ENCODE data around the gene RTN4R. TPM values are rescaled to one million over a fixed set of nuclear protein-coding genes. Genes with fewer than 3 reads are reported as not detected.

Gene RTN4R
- total and polyA plus RNA-seq, 2 of the 8 experiments (the other 6 are each of a cell fraction or from before 2014, with no cell fraction given), result 21.8 to 41.3 TPM

- TF ChIP-seq TAF7 (optimal IDR thresholded peaks at IDR 0.05; ENCODE audit: borderline replicate concordance, low read depth, low read length), result no peak
- TF ChIP-seq SIX5 (IDR thresholded peaks at IDR 0.05; ENCODE audit: low read depth, low read length), result no peak
- no peak for TF ChIP-seq POLR2A (IDR thresholded peaks at IDR 0.05; ENCODE audit: control extremely low read depth in 1 of 2, low read depth in 2 of 2, low read length in 2 of 2)
- no peak for TF ChIP-seq YY1 (IDR thresholded peaks at IDR 0.05; ENCODE audit: low read depth, low read length)
- no peak for TF ChIP-seq CHD2 (IDR thresholded peaks at IDR 0.05; ENCODE audit: low read length)
- TF ChIP-seq GTF2F1 (IDR thresholded peaks at IDR 0.05; ENCODE audit: borderline replicate concordance, low read depth, low read length), result no peak
- Histone ChIP-seq H3K4me3 (ENCODE audit: extremely low read depth in 1 of 4, insufficient read depth in 2 of 4, low read depth in 3 of 4, low read length in 4 of 4) (no peak overlapping the region), H3K56ac (replicated peaks; ENCODE audit: insufficient read length, low read depth, low read length) (no peak overlapping the region), H2BK15ac (ENCODE audit: low read length) (no peak overlapping the region), H2BK12ac (ENCODE audit: low read depth, low read length) (no peak overlapping the region), H2AFZ (ENCODE audit: low read length) (no peak overlapping the region), H3K14ac (ENCODE audit: insufficient read length) (no peak overlapping the region), H3K27ac (ENCODE audit: low read depth, low read length) (no peak overlapping the region), H3K79me1 (ENCODE audit: low read depth, low read length) (no peaks in the 10 kb centered on the region), H3K4ac (replicated peaks; ENCODE audit: insufficient read length, low read depth, low read length) (no peak overlapping the region), H2BK5ac (ENCODE audit: low read depth, low read length) (no peak overlapping the region), H4K20me1 (replicated peaks in 1 of 2; ENCODE audit: control insufficient read depth in 1 of 2, insufficient read depth in 2 of 2, low read length in 2 of 2) (peaks cover 0 to 11% of the 10 kb centered on the region in 2 experiments), H3K18ac (ENCODE audit: extremely low read depth, low read length) (no peak overlapping the region), H2AK5ac (ENCODE audit: low read depth, low read length) (0 out of 2 replicates have a peak overlapping the region, but pooled peaks have one; percentile 6), H4K5ac (ENCODE audit: insufficient read length, low read depth, low read length) (no peak overlapping the region), H3K4me2 (ENCODE audit: insufficient read depth in 1 of 2, low read depth in 2 of 2, low read length in 2 of 2) (no peak overlapping the region), H4K91ac (replicated peaks; ENCODE audit: insufficient read length, low read length) (no peak overlapping the region), H3K9me3 (ENCODE audit: insufficient read depth in 2 of 2, low read depth in 1 of 2, low read length in 1 of 2) (peaks cover 5% of the 10 kb centered on the region in 2 experiments; a peak in 2 of 4 replicates), H3K23ac (ENCODE audit: insufficient read length) (no peak overlapping the region), H3K4me1 (replicated peaks in 1 of 4; ENCODE audit: control insufficient read depth in 3 of 4, insufficient read depth in 4 of 4, low read length in 3 of 4) (peaks cover 0 to 3% (median 0%) of the 10 kb centered on the region in 4 experiments; a peak in 2 of 7 replicates), H2BK120ac (replicated peaks; ENCODE audit: low read depth, low read length) (no peak overlapping the region), H4K8ac (ENCODE audit: extremely low read depth, insufficient read depth, low read length) (no peak overlapping the region), H3K36me3 (ENCODE audit: control insufficient read depth in 2 of 4, insufficient read depth in 4 of 4, low read length in 3 of 4) (no peaks in the 10 kb centered on the region), H3K79me2 (ENCODE audit: control insufficient read depth in 1 of 2, insufficient read depth in 2 of 2, low read length in 2 of 2) (no peaks in the 10 kb centered on the region), H3K27me3 (replicated peaks in 1 of 4; ENCODE audit: control insufficient read depth in 3 of 4, extremely low read depth in 1 of 4, insufficient read depth in 3 of 4, low read length in 3 of 4) (no peaks in the 10 kb centered on the region), H2BK20ac (ENCODE audit: low read length) (no peak overlapping the region), H3K23me2 (ENCODE audit: low read depth, low read length) (0 out of 2 replicates have a peak, but pooled peaks cover 4% of the 10 kb centered on the region), H3K9ac (replicated peaks in 1 of 4; ENCODE audit: extremely low read depth in 1 of 4, low read depth in 3 of 4, low read length in 3 of 4) (no peak overlapping the region)
- ChIA-PET POLR2A (ENCODE audit: partially characterized antibody) (no interaction called here), CTCF (ENCODE audit: partially characterized antibody) (interaction anchor here (0.9 to 3.6 kb wide), 2 partner anchors 12 to 16 kb away, joined by 3 to 20 read pairs; no protein-coding TSS in a partner anchor)
- 77% methylated on average over 7 of the region's 7 CpGs; no CpG with 5 or more reads in 1 of the 2 experiments for WGBS, 2 experiments (ENCODE audit: extremely low coverage in 1 of 2, insufficient coverage in 1 of 2, insufficient read length in 1 of 2, insufficient replicate concordance in 2 of 2, low coverage in 1 of 2, low lambda C conversion rate in 2 of 2, missing lambda C conversion rate in 1 of 2)
- FAIRE-seq, result no peak
- DNase-seq (ENCODE audit: low read depth in 1 of 2, low spot score in 2 of 2), result no peak
These were observed 45.2 kb downstream of the RTN4R start for GRCh38 chr22:20222764-20223420.

Data from H1 (cell line).